Stomach smooth muscle (tissue), 2 donors: ENCODE measurements around the gene RPS10.
"Not testable (repeated sequence)": the region's sequence is repeated elsewhere in the genome, so short reads cannot be mapped to it uniquely, and the experiment has no call there.

ENCODE experiments used
- H3K27ac ChIP-seq: one replicate; pipeline ENCODE4 v1.7.0; 2013; ENCODE audit warnings: mild to moderate bottlenecking, low read length, inconsistent platforms
- H3K27me3 ChIP-seq, 2 donors: one replicate each; pipeline ENCODE4 v1.7.0; 2013; ENCODE audit warnings: low read length in 2 of 2; ENCODE audit not compliant: insufficient read depth in 2 of 2, control insufficient read depth in 1 of 2
- H3K36me3 ChIP-seq, 2 donors: one replicate each; pipeline ENCODE4 v1.7.0; 2013; ENCODE audit warnings: low read length in 2 of 2; ENCODE audit not compliant: control insufficient read depth in 2 of 2, insufficient read depth in 2 of 2
- H3K4me1 ChIP-seq: one replicate; pipeline ENCODE4 v1.7.0; 2013; ENCODE audit warnings: low read length; ENCODE audit not compliant: control insufficient read depth, insufficient read depth
- H3K4me3 ChIP-seq, 2 donors: one replicate each; pipeline ENCODE4 v1.7.0; 2013; ENCODE audit warnings: low read length in 2 of 2
- H3K9ac ChIP-seq, 2 donors: one replicate each; pipeline ENCODE4 v1.7.0; 2013; ENCODE audit warnings: low read length in 2 of 2, mild to moderate bottlenecking in 1 of 2
- H3K9me3 ChIP-seq, 2 donors: one replicate each; pipeline ENCODE4 v1.7.0; 2013; ENCODE audit warnings: low read length in 2 of 2; ENCODE audit not compliant: control insufficient read depth in 2 of 2
- donor health status: healthy.
- donor health status: Pancreatic carcinoma.

Gene RPS10

DNA sequence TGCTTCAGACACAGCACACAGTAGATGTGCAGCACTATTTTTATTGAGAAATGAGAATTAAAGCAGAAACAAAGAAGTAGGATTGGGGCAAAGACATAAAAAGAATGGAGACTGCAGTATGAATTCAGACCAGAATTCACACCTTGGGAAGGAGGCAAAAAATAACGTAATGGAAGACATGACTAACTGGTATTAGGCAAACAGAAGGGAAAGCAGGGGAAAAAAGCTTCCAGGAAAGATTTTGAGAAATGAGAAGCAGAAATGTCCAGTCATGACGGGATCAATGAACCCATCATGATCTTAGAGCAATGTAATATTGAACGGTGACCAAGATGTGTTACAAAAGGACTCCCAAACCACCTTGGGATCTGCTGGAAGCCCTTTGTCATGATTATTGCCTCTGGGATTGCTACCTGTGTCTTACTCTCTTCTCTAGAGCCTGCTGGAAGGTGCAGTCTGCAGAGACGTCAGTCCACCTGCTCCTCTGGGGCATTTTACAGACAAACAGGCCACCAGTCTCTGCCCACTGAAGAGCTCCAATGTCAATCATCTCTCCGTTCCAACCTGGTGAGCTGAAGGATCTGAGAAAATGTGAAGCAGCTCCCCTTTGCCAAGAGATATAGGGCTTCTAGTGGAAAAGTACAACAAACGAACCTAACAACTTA, 42.1 kb downstream of the RPS10 start:
- Histone ChIP-seq H3K9ac (no peak overlapping the region), H3K4me3 (no peak overlapping the region), H3K9me3 (no peaks in the 10 kb centered on the region), H3K36me3 (no peaks in the 10 kb centered on the region), H3K27ac (no peak overlapping the region), H3K4me1 (peaks cover 7% of the 10 kb centered on the region), H3K27me3 (no peaks in the 10 kb centered on the region)

DNA sequence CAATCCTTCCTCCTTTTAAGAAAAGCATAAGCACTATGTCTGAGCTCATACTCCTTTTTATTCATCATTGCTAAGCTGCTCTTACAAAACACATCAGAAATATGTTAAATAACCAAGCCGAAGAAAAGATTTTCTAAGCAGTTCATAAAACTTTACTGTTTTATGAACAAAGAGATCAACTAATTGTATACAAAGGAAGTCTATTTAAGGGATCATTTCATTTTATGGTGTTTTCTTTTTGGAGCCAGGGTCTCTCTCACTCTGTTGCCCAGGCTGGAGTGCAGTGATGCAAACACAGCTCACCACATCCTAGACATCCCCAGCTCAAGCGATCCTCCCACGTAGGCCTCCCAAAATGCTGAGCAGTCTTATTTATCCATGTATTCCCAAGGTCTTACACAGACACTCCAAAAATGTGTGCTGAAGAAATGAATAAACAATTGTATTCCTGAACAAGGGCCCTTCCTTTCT, 42.7 kb downstream of the RPS10 start:
- Histone ChIP-seq H3K36me3 (no peaks in the 10 kb centered on the region), H3K27ac (no peak overlapping the region), H3K4me3 (no peak overlapping the region), H3K9me3 (no peaks in the 10 kb centered on the region), H3K27me3 (no peaks in the 10 kb centered on the region), H3K9ac (no peak overlapping the region), H3K4me1 (peaks cover 9% of the 10 kb centered on the region)

DNA sequence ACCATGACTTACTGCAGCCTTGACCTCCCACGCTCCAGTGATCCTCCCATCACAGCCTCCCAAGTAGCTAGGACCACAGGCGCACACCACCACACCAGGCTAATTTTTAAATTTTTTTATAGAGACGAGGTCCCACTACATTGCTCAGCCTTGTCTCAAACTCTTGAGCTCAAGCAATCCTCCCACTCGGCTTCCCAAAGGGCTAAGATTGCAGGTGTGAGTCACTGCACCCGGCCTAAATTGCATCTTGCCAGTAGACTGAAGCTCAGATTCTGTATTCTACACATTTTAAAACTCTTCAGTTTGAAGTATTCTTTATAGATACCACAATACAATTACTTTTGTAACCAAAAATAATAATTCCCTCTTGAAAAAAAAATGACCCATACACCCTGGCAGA, 44.8 kb downstream of the RPS10 start:
- Histone ChIP-seq H3K4me3 (no peak overlapping the region), H3K4me1 (peaks cover 9% of the 10 kb centered on the region), H3K9ac (no peak overlapping the region), H3K36me3 (no peaks in the 10 kb centered on the region), H3K9me3 (no peaks in the 10 kb centered on the region), H3K27me3 (no peaks in the 10 kb centered on the region), H3K27ac (no peak overlapping the region)

DNA sequence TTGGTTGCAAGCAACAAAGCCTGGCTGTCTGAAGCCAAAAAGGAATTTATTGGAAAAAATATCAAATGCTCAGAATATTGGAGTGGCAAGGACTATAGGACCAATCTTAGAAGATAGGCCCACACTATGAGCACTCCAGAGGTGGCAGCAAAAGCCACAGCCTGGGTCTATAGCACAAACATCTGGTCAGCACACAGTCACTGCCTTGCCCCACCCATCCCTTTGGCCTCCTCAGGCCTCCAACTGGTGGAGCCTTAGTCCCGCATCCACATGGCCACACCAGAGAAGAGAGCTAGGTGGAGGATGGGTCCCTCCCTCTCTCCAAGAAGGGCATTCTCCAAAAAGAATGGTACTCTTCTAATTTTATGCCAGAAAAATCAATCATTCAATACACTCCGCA, 47.4 kb downstream of the RPS10 start:
- Histone ChIP-seq H3K27me3 (no peaks in the 10 kb centered on the region), H3K4me1 (peaks cover 2% of the 10 kb centered on the region), H3K4me3 (no peak overlapping the region), H3K9me3 (no peaks in the 10 kb centered on the region), H3K9ac (no peak overlapping the region), H3K27ac (no peak overlapping the region), H3K36me3 (no peaks in the 10 kb centered on the region)

DNA sequence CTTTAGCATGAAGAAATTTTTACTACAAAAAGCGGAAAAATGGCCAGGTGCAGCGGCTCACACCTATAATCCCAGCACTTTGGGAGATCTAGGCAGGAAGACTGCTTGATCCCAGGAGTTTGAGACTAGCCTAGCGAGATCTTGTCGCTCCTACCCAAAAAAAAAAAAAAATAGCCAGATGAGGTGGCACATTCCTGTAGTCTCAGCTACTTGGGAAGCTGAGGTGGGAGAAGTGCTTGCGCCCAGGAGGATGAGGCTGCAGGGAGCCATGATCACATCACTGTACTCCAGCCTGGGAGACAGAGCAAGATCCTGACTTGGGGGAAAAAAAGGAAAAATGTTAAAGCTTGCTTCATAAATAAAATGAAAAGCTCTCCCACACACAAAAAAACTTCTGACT, 47.9 kb downstream of the RPS10 start:
- Histone ChIP-seq H3K36me3 (no peaks in the 10 kb centered on the region), H3K9ac (no peak overlapping the region), H3K9me3 (no peaks in the 10 kb centered on the region), H3K27ac (no peak overlapping the region), H3K4me1 (peaks cover 2% of the 10 kb centered on the region), H3K4me3 (no peak overlapping the region), H3K27me3 (no peaks in the 10 kb centered on the region)

DNA sequence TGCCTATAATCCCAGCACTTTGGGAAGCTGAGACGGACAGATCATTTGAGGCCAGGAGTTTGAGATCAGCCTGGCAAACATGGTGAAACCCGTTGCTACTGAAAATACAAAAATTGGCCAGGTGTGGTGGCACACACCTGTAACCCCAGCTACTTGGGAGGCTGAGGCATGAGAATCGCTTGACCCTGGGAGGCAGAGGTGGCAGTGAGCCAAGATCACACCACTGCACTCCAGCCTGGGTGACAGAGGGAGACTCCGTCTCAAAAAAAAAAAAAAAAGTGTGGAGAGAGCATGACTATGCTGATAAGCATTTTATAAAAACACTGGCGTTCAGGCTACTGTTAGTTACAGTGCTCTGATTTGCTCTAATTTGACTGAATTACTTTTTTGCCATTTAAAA, 48.3 kb downstream of the RPS10 start:
- H3K27ac ChIP-seq, H3K4me1 ChIP-seq, H3K36me3 ChIP-seq, H3K27me3 ChIP-seq, H3K4me3 ChIP-seq, H3K9ac ChIP-seq, H3K9me3 ChIP-seq: not testable (repeated sequence)

DNA sequence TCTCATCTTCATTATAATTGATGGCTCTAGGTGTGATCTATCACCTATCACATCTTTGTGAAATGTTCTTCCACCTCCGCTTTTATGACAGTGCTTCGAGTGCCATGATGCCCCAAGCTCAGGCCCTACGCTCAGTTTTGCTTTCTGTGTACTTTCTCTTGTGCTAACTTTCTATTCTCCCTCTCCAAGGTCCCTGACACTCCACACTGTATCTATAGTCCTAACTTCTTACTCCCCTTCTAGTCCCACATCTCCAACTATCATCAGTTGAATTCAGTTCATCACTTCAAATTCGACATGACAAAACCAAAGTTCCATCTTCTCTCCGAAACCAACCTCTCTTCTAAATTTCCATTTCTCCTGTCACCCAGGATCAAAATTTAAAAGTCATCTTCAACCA, 50.0 kb downstream of the RPS10 start:
- no peak overlapping the region for H3K4me3 ChIP-seq
- H3K27ac ChIP-seq = no peak overlapping the region
- no peak overlapping the region for H3K9ac ChIP-seq
- peaks cover 2% of the 10 kb centered on the region for H3K4me1 ChIP-seq
- no peaks in the 10 kb centered on the region for H3K27me3 ChIP-seq
- H3K36me3 ChIP-seq = no peaks in the 10 kb centered on the region
- no peaks in the 10 kb centered on the region for H3K9me3 ChIP-seq

DNA sequence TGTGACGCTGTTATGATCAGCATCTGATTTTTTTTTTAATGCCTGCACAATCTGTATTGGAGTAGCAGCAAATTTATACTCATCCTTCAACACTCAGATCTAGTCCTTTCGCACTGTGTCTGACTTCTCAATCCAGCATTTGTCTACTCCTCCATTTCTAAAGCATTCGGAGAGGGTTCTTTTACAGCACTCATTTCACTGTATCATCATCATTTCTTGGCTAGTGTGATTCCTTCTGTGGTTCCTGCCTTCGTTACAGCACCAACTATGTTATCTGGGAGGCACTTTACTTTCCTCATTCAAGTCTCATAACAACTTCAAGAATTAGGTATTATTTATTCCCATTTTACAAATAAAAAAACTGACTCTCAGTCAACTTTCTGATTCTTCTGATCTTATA, 51.4 kb downstream of the RPS10 start:
- no peak overlapping the region for H3K4me3 ChIP-seq
- peaks cover 2% of the 10 kb centered on the region for H3K4me1 ChIP-seq
- no peak overlapping the region for H3K9ac ChIP-seq
- H3K27me3 ChIP-seq = no peaks in the 10 kb centered on the region
- H3K36me3 ChIP-seq = no peaks in the 10 kb centered on the region
- no peak overlapping the region for H3K27ac ChIP-seq
- no peaks in the 10 kb centered on the region for H3K9me3 ChIP-seq

DNA sequence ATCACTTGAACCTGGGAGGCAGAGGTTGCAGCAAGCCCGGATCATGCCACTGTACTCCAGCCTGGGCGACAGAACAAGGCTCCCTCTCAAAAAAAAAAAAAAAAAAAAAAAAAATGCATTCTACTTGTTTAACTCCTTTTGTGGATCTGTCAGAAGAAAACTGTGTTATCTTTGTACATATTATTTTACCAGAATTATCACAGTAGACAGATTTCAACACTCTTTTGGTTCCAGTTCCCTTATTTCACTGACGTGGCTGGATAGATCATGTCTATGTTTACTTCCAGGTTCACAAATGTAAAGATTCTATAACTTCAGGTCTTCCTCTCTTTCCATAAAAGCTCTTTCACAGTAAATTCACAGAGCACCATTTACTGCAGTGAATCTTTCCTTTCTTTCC, 51.8 kb downstream of the RPS10 start:
- no peak overlapping the region for H3K4me3 ChIP-seq
- H3K27ac ChIP-seq = no peak overlapping the region
- H3K9ac ChIP-seq = no peak overlapping the region
- H3K9me3 ChIP-seq = no peaks in the 10 kb centered on the region
- H3K36me3 ChIP-seq = no peaks in the 10 kb centered on the region
- no peaks in the 10 kb centered on the region for H3K27me3 ChIP-seq
- H3K4me1 ChIP-seq = peaks cover 2% of the 10 kb centered on the region

DNA sequence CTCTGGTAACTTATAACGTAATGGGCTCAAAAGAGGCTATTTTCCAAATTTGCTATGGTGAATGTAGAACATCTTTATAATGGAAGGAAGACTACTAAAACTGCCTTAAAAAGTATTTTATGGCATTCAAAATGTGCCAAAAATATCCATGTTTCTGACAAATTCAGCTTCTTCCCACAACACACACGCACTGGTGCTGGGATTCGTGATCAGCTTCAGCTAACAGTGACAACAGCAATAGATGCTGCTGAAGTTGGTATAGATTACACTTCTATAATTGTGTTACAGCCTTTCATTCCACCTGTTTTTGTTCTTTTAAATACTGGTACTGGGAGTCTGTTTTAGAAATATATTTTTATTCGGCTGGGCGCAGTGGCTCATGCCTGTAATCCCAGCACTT, 52.4 kb downstream of the RPS10 start:
- H3K9me3 ChIP-seq = no peaks in the 10 kb centered on the region
- H3K27me3 ChIP-seq = no peaks in the 10 kb centered on the region
- peaks cover under 1% of the 10 kb centered on the region for H3K4me1 ChIP-seq
- no peak overlapping the region for H3K4me3 ChIP-seq
- no peak overlapping the region for H3K9ac ChIP-seq
- H3K36me3 ChIP-seq = no peaks in the 10 kb centered on the region
- no peak overlapping the region for H3K27ac ChIP-seq

DNA sequence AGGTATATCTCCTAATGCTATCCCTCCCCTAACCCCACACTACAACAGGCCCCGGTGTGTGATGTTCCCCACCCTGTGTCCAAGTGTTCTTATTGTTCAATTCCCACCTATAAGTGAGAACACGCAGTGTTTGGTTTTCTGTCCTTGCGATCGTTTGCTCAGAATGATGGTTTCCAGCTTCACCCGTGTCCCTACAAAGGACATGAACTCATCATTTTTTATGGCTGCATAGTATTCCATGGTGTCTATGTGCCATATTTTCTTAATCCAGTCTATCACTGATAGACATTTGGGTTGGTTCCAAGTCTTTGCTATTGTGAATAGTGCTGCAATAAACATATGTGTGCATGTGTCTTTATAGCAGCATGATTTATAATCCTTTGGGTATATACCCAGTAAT, 54.0 kb downstream of the RPS10 start:
- H3K9me3 ChIP-seq, H3K27me3 ChIP-seq, H3K4me3 ChIP-seq, H3K36me3 ChIP-seq, H3K27ac ChIP-seq, H3K9ac ChIP-seq, H3K4me1 ChIP-seq: not testable (repeated sequence)
